ENCODE measurements around the gene IQCF5. TPM values are rescaled to one million over a fixed set of nuclear protein-coding genes. Genes with fewer than 3 reads are reported as not detected.

Gene IQCF5
- total and polyA plus RNA-seq, 2 of the 4 experiments (the other 2 are of a cell fraction), result not detected

DNA sequence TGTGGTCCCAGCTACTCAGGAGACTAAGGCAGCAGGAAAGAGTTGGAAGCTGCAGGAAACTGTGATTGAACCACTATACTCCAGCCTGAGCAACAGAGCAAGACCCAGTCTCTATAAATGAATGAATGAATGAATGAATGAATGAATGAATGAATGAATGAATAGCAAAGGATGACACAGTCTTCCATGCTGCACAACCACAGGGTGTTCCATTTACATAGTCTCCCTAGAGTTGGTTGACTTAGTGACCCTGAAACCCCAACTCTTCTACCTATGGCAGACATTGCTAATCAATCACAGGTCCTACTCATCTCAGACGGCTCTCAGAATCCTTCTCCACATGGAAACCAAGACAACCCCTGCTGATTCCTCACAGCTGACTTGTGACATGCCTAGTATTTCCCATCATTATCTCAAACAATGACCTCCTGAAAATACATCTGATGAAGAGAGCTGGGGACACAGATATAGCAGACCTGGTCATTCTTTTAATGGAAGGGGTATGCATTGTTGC lies 2.1 kb downstream of the IQCF5 start:
- in situ Hi-C loops (cut with MboI; ENCODE audit: low sequenced_read_pairs), result no loop called here
- CTCF ChIA-PET, result no interaction called here
- H2BK20ac ChIP-seq (ENCODE audit: low read depth, low read length), result no peak overlapping the region
- H4K91ac ChIP-seq (ENCODE audit: insufficient read depth, low read depth, low read length), result no peak overlapping the region
- H2AFZ ChIP-seq (replicated peaks; ENCODE audit: low read length, poor library complexity), result no peak overlapping the region
- H2AK9ac ChIP-seq (replicated peaks; ENCODE audit: low read depth, low read length, poor library complexity), result no peak overlapping the region
- H3K56ac ChIP-seq (ENCODE audit: extremely low read depth, insufficient read depth, low read length), result no peak overlapping the region
- H2BK15ac ChIP-seq (ENCODE audit: low read depth, low read length), result no peak overlapping the region
- no peak overlapping the region for H3K23ac ChIP-seq (ENCODE audit: low read depth, low read length)
- H3K27ac ChIP-seq (ENCODE audit: insufficient read depth, low read length), result no peak overlapping the region
- H3K36me3 ChIP-seq (ENCODE audit: control insufficient read depth, insufficient read depth, low read length), result no peaks in the 10 kb centered on the region
- 50% methylated on average over 1 of the region's 1 CpG; no CpG with 5 or more reads in 1 of the 2 experiments for WGBS, 2 experiments (ENCODE audit: extremely low coverage in 2 of 2, insufficient read length in 1 of 2)
- no peak overlapping the region for H3K4ac ChIP-seq (ENCODE audit: low read depth, low read length)
- H3K4me3 ChIP-seq (ENCODE audit: insufficient read depth, low read depth, low read length), result no peak overlapping the region
- no peaks in the 10 kb centered on the region for H3K4me1 ChIP-seq (ENCODE audit: control insufficient read depth, insufficient read depth, low read length)
- no TSS peak for BruUV-seq (replicated peaks)
- no peak for ATAC-seq (ENCODE audit: low read depth)
- no peak overlapping the region for H3K4me2 ChIP-seq (ENCODE audit: low read depth, low read length)
- no peaks in the 10 kb centered on the region for H4K20me1 ChIP-seq (ENCODE audit: insufficient read depth, low read length)
- no peak overlapping the region for H4K8ac ChIP-seq (ENCODE audit: low read depth in 2 of 2, low read length in 2 of 2)
- H2BK120ac ChIP-seq (ENCODE audit: low read depth, low read length), result no peak overlapping the region
- no peak for TF ChIP-seq NFE2L2 (IDR thresholded peaks at IDR 0.05; ENCODE audit: low read depth, low read length)
- TF ChIP-seq MAZ (IDR thresholded peaks at IDR 0.05; ENCODE audit: borderline replicate concordance, low read depth, low read length), result no peak
- intact Hi-C loops (cut with micrococcal nuclease), result no loop called here
- dilution Hi-C loops (cut with HindIII; ENCODE audit: low sequenced_read_pairs, unreplicated experiment), result no loop called here
- no peak overlapping the region for H4K5ac ChIP-seq (ENCODE audit: low read depth, low read length)
- no peaks in the 10 kb centered on the region for H3K79me1 ChIP-seq (ENCODE audit: low read depth in 1 of 2, low read length in 2 of 2)
- no peak overlapping the region for H3K18ac ChIP-seq (ENCODE audit: low read depth, low read length)
- H3K27me3 ChIP-seq (ENCODE audit: control insufficient read depth, insufficient read depth, low read length), result peaks cover 1% of the 10 kb centered on the region; the same call in 1 of the 2 replicates
- H2BK5ac ChIP-seq (ENCODE audit: low read depth, low read length, poor library complexity, severe bottlenecking), result no peak overlapping the region
- H3K9me3 ChIP-seq (ENCODE audit: control insufficient read depth, insufficient read depth, low read length), result no peaks in the 10 kb centered on the region
- no peaks in the 10 kb centered on the region for H3K9me1 ChIP-seq (ENCODE audit: insufficient read depth, low read length)
- POLR2A ChIA-PET (ENCODE audit: unreplicated experiment), result no interaction called here
- H2AK5ac ChIP-seq (ENCODE audit: low read depth, low read length), result no peak overlapping the region
- no peak overlapping the region for H3K14ac ChIP-seq (replicated peaks; ENCODE audit: low read depth, low read length)
- DNase-seq, result no peak
- H3K9ac ChIP-seq (ENCODE audit: low read depth, low read length), result no peak overlapping the region
